ENCODE data around the gene ZNF385A.

DNA sequence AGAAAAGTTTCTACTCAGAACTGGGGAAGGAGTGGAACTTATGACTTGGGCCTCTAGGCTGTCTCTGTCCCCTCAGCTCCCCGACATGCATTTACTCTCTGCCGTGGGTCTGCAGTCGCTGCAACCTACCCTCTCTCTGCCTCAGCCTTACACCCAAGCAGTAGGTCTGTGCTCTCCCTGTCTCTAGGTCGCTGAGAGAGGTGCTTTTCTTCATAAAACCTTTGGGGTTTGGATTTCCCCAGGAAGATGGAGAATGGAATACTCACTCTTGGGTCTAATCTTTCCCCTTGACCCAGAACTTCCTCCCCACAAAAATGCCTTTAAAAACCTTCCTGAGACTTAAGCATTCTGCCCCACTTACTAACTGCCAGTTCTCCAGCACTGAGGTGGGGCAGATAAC lies 33.2 kb downstream of the ZNF385A start:
- TF ChIP-seq CEBPB (IDR thresholded peaks at IDR 0.05) (no peak), TCF12 (IDR thresholded peaks at IDR 0.05; ENCODE audit: low read depth) (no peak), TEAD4 (IDR thresholded peaks at IDR 0.05) (no peak), RAD21 (IDR thresholded peaks at IDR 0.05; ENCODE audit: low read depth) (no peak), CREB1 (IDR thresholded peaks at IDR 0.05; ENCODE audit: low read depth) (no peak), EGR1 (IDR thresholded peaks at IDR 0.05) (no peak), EP300 (IDR thresholded peaks at IDR 0.05; ENCODE audit: borderline replicate concordance) (no peak), YY1 (IDR thresholded peaks at IDR 0.05; ENCODE audit: low read depth) (no peak), TAF1 (IDR thresholded peaks at IDR 0.05; ENCODE audit: low read depth) (no peak)
- TF ChIP-seq, protein P1, sequence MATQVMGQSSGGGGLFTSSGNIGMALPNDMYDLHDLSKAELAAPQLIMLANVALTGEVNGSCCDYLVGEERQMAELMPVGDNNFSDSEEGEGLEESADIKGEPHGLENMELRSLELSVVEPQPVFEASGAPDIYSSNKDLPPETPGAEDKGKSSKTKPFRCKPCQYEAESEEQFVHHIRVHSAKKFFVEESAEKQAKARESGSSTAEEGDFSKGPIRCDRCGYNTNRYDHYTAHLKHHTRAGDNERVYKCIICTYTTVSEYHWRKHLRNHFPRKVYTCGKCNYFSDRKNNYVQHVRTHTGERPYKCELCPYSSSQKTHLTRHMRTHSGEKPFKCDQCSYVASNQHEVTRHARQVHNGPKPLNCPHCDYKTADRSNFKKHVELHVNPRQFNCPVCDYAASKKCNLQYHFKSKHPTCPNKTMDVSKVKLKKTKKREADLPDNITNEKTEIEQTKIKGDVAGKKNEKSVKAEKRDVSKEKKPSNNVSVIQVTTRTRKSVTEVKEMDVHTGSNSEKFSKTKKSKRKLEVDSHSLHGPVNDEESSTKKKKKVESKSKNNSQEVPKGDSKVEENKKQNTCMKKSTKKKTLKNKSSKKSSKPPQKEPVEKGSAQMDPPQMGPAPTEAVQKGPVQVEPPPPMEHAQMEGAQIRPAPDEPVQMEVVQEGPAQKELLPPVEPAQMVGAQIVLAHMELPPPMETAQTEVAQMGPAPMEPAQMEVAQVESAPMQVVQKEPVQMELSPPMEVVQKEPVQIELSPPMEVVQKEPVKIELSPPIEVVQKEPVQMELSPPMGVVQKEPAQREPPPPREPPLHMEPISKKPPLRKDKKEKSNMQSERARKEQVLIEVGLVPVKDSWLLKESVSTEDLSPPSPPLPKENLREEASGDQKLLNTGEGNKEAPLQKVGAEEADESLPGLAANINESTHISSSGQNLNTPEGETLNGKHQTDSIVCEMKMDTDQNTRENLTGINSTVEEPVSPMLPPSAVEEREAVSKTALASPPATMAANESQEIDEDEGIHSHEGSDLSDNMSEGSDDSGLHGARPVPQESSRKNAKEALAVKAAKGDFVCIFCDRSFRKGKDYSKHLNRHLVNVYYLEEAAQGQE (IDR thresholded peaks at IDR 0.05; ENCODE audit: low read depth), result no peak

Measured in Ishikawa (cell line).